IMR-90 (cell line): Measurements from ENCODE around the gene TINAGL1. TPM values are rescaled to one million over a fixed set of nuclear protein-coding genes. Genes with fewer than 3 reads are reported as not detected.

Experiments
- ATAC-seq: fragments of 200-7000 bp; cut with Tn5 transposase; 2 replicates; pipeline ENCODE4 v1.9.1; 2020; ENCODE audit warnings: low read depth, mild to moderate bottlenecking, moderate library complexity
- BruUV-seq: library from RNA; stranded (reverse); fragments of 400-500 nt; replicated peaks from 2 replicates; lab custom pipeline; 2021; lab: Mats Ljungman, UMichigan
- CTCF ChIA-PET: fragments of 300-600 bp; formaldehyde crosslinking; extraction: SDS; loops from one replicate; lab custom pipeline; 2021; ENCODE audit warnings: antibody characterized with exemption; lab: Yijun Ruan, JAX
- POLR2A ChIA-PET: fragments of 300-600 bp; sonication (Branson Sonifier 250); formaldehyde crosslinking; loops from one replicate; lab custom pipeline; 2022; ENCODE audit warnings: antibody characterized with exemption; ENCODE audit not compliant: unreplicated experiment; lab: Charles Lee
- DNase-seq: peaks from one replicate; pipeline ENCODE4 v3.0.0; 2013
- H2AFZ ChIP-seq: replicated peaks from 2 replicates; pipeline ENCODE3; 2013; ENCODE audit warnings: low read length, mild to moderate bottlenecking; ENCODE audit not compliant: poor library complexity
- H2AK5ac ChIP-seq: 2 replicates; pipeline ENCODE4 v1.6.1; 2013; ENCODE audit warnings: low read depth, low read length, inconsistent platforms
- H2AK9ac ChIP-seq: replicated peaks from 2 replicates; pipeline ENCODE3; 2013; ENCODE audit warnings: mild to moderate bottlenecking, low read depth, low read length, moderate library complexity; ENCODE audit not compliant: poor library complexity
- H2BK120ac ChIP-seq: 2 replicates; pipeline ENCODE4 v1.6.1; 2013; ENCODE audit warnings: low read depth, low read length, inconsistent platforms
- H2BK15ac ChIP-seq: 3 replicates; pipeline ENCODE4 v1.6.1; 2013; ENCODE audit warnings: low read depth, low read length, inconsistent platforms
- H2BK20ac ChIP-seq: 2 replicates; pipeline ENCODE4 v1.6.1; 2013; ENCODE audit warnings: low read depth, mild to moderate bottlenecking, inconsistent platforms, low read length, moderate library complexity
- H2BK5ac ChIP-seq: 2 replicates; pipeline ENCODE4 v1.6.1; 2013; ENCODE audit warnings: mild to moderate bottlenecking, low read depth, low read length, inconsistent platforms; ENCODE audit not compliant: poor library complexity, severe bottlenecking
- H3K14ac ChIP-seq: replicated peaks from 2 replicates; pipeline ENCODE4 v1.6.1; 2013; ENCODE audit warnings: low read depth, low read length, inconsistent platforms
- H3K18ac ChIP-seq: 2 replicates; pipeline ENCODE4 v1.6.1; 2013; ENCODE audit warnings: low read depth, low read length, control low read depth
- H3K23ac ChIP-seq: 2 replicates; pipeline ENCODE4 v1.6.1; 2013; ENCODE audit warnings: low read depth, low read length, inconsistent platforms
- H3K27ac ChIP-seq: 2 replicates; pipeline ENCODE4 v1.5.1; 2013; ENCODE audit warnings: mild to moderate bottlenecking, control low read depth, low read length; ENCODE audit not compliant: insufficient read depth
- H3K27me3 ChIP-seq: 2 replicates; pipeline ENCODE4 v1.6.1; 2013; ENCODE audit warnings: low read length; ENCODE audit not compliant: control insufficient read depth, insufficient read depth
- H3K36me3 ChIP-seq: 2 replicates; pipeline ENCODE4 v1.6.1; 2013; ENCODE audit warnings: low read length, mixed read lengths; ENCODE audit not compliant: control insufficient read depth, insufficient read depth
- H3K4ac ChIP-seq: 2 replicates; pipeline ENCODE4 v1.6.1; 2013; ENCODE audit warnings: low read depth, low read length, inconsistent platforms
- H3K4me1 ChIP-seq: 2 replicates; pipeline ENCODE4 v1.6.1; 2013; ENCODE audit warnings: low read length, mixed read lengths; ENCODE audit not compliant: control insufficient read depth, insufficient read depth
- H3K4me2 ChIP-seq: 2 replicates; pipeline ENCODE4 v1.6.1; 2013; ENCODE audit warnings: low read depth, mild to moderate bottlenecking, control low read depth, low read length, moderate library complexity
- H3K4me3 ChIP-seq: 2 replicates; pipeline ENCODE4 v1.5.1; 2013; ENCODE audit warnings: low read depth, mild to moderate bottlenecking, control low read depth, low read length, moderate library complexity; ENCODE audit not compliant: insufficient read depth
- H3K56ac ChIP-seq: 2 replicates; pipeline ENCODE4 v1.6.1; 2013; ENCODE audit warnings: low read length, inconsistent platforms; ENCODE audit not compliant: insufficient read depth; ENCODE audit errors: extremely low read depth
- H3K79me1 ChIP-seq, 2 experiments: 2 replicates each; pipeline ENCODE4 v1.6.1; 2013; ENCODE audit warnings: low read length in 2 of 2, inconsistent platforms in 1 of 2, low read depth in 1 of 2
- H3K9ac ChIP-seq: 2 replicates; pipeline ENCODE4 v1.6.1; 2013; ENCODE audit warnings: low read depth, low read length, control low read depth
- H3K9me1 ChIP-seq: 2 replicates; pipeline ENCODE4 v1.6.1; 2013; ENCODE audit warnings: low read length, inconsistent platforms; ENCODE audit not compliant: insufficient read depth
- H3K9me3 ChIP-seq: 2 replicates; pipeline ENCODE4 v1.6.1; 2013; ENCODE audit warnings: low read length; ENCODE audit not compliant: control insufficient read depth, insufficient read depth
- H4K20me1 ChIP-seq: 2 replicates; pipeline ENCODE4 v1.6.1; 2013; ENCODE audit warnings: low read length, inconsistent platforms; ENCODE audit not compliant: insufficient read depth
- H4K5ac ChIP-seq: 2 replicates; pipeline ENCODE4 v1.6.1; 2013; ENCODE audit warnings: mild to moderate bottlenecking, low read depth, low read length, control low read depth
- H4K8ac ChIP-seq, 2 experiments: 2 replicates each; pipeline ENCODE4 v1.6.1; 2013; ENCODE audit warnings: low read depth in 2 of 2, low read length in 2 of 2, control low read depth in 1 of 2, inconsistent platforms in 1 of 2
- H4K91ac ChIP-seq: 2 replicates; pipeline ENCODE4 v1.6.1; 2013; ENCODE audit warnings: low read depth, low read length, inconsistent platforms; ENCODE audit not compliant: insufficient read depth
- FOS ChIP-seq: fragments of 150-350 bp; IDR thresholded peaks from 2 replicates; pipeline ENCODE4 v1.6.1; 2016; ENCODE audit warnings: low read depth, low read length
- MAFK ChIP-seq: IDR thresholded peaks from 2 replicates; pipeline ENCODE4 v1.6.1; 2012; ENCODE audit warnings: low read depth, low read length, improper control_type of control experiment
- MAZ ChIP-seq: IDR thresholded peaks from 2 replicates; pipeline ENCODE4 v1.6.1; 2012; ENCODE audit warnings: low read depth, mild to moderate bottlenecking, low read length, improper control_type of control experiment, moderate library complexity, borderline replicate concordance
- POLR2A ChIP-seq: IDR thresholded peaks from 2 replicates; pipeline ENCODE4 v1.6.1; 2012; ENCODE audit warnings: mild to moderate bottlenecking, low read depth, low read length
- RAD21 ChIP-seq: IDR thresholded peaks from 2 replicates; pipeline ENCODE4 v1.6.1; 2012; ENCODE audit warnings: low read length, improper control_type of control experiment
- RFX5 ChIP-seq: IDR thresholded peaks from 2 replicates; pipeline ENCODE4 v1.8.0; 2012; ENCODE audit warnings: low read depth, mild to moderate bottlenecking, low read length, moderate library complexity
- SMC3 ChIP-seq: fragments of 150-350 bp; IDR thresholded peaks from 2 replicates; pipeline ENCODE4 v1.6.1; 2016; ENCODE audit warnings: low read depth, mild to moderate bottlenecking, antibody characterized with exemption, low read length, moderate library complexity
- WGBS, 2 experiments: methylation state at CpG; one replicate each; pipeline versions ENCODE4 v1.1.5 to v1.1.7; 2013; ENCODE audit warnings: missing lambda C conversion rate in 2 of 2; ENCODE audit not compliant: insufficient read length in 1 of 2; ENCODE audit errors: extremely low coverage in 2 of 2; 5-methylcytosine and 5-hydroxymethylcytosine counted together
- dilution Hi-C: fragments of 300-500 bp; cut with HindIII; formaldehyde crosslinking; loops from one replicate; pipeline ENCODE4 v1.14.3; 2018; ENCODE audit warnings: low sequenced_read_pairs; ENCODE audit not compliant: unreplicated experiment
- in situ Hi-C: fragments of 300-500 bp; cut with MboI; formaldehyde crosslinking; loops from 3 replicates; pipeline ENCODE4 v1.14.3; 2019; ENCODE audit warnings: low sequenced_read_pairs, inconsistent platforms, mixed read lengths
- intact Hi-C: fragments of 100-400 bp; cut with micrococcal nuclease; formaldehyde crosslinking; loops from 2 replicates; pipeline ENCODE4 v1.10.0; 2022
- polyA plus RNA-seq, 3 experiments: library from polyadenylated mRNA; depleted of rRNA; stranded (reverse); fragments of >200 nt; gene quantifications; 2 replicates each; pipeline ENCODE4 v1.2.3, GENCODE V29; 2012; ENCODE audit warnings: low replicate concordance in 1 of 3
- total RNA-seq: library from RNA; depleted of rRNA; stranded (reverse); fragments of >200 nt; gene quantifications from 2 replicates; pipeline ENCODE4 v1.2.3, GENCODE V29; 2012
- TF ChIP-seq, protein P1 (sequence below): conservative IDR thresholded peaks from 2 replicates; pipeline ENCODE4 v1.5.1; 2012; ENCODE audit warnings: mild to moderate bottlenecking, low read depth, low read length, improper control_type of control experiment
- TF ChIP-seq, protein P2 (sequence below): fragments of 150-350 bp; IDR thresholded peaks from 2 replicates; pipeline ENCODE4 v1.6.1; 2016; ENCODE audit warnings: low read depth, mild to moderate bottlenecking, low read length, moderate library complexity, borderline replicate concordance

Gene TINAGL1
- total and polyA plus RNA-seq, 2 of the 4 experiments (the other 2 are of a cell fraction), result 0.54 to 1.5 TPM

DNA sequence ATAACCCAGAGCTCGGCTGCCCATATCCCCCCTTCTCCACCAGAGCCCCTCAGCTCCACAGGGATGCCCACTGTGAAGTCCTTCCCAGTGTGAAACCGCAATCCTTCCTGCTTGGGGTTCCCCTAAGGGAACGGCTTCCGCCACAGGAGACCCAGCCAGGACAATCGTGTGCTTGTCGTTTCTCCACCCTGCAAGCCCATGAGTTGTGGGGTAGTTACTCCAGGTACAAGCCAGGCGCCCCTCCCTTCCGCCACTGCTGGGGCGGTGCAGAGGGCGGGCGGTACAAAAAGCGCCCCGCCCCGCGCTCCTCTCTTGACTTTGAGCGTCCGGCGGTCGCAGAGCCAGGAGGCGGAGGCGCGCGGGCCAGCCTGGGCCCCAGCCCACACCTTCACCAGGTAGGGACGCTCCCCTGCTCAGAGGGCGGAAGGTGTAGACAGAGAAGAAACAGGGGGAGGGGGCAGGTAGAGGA lies at the start of gene TINAGL1 (continued):
- TF ChIP-seq, protein P1, sequence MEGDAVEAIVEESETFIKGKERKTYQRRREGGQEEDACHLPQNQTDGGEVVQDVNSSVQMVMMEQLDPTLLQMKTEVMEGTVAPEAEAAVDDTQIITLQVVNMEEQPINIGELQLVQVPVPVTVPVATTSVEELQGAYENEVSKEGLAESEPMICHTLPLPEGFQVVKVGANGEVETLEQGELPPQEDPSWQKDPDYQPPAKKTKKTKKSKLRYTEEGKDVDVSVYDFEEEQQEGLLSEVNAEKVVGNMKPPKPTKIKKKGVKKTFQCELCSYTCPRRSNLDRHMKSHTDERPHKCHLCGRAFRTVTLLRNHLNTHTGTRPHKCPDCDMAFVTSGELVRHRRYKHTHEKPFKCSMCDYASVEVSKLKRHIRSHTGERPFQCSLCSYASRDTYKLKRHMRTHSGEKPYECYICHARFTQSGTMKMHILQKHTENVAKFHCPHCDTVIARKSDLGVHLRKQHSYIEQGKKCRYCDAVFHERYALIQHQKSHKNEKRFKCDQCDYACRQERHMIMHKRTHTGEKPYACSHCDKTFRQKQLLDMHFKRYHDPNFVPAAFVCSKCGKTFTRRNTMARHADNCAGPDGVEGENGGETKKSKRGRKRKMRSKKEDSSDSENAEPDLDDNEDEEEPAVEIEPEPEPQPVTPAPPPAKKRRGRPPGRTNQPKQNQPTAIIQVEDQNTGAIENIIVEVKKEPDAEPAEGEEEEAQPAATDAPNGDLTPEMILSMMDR, result no peak

DNA sequence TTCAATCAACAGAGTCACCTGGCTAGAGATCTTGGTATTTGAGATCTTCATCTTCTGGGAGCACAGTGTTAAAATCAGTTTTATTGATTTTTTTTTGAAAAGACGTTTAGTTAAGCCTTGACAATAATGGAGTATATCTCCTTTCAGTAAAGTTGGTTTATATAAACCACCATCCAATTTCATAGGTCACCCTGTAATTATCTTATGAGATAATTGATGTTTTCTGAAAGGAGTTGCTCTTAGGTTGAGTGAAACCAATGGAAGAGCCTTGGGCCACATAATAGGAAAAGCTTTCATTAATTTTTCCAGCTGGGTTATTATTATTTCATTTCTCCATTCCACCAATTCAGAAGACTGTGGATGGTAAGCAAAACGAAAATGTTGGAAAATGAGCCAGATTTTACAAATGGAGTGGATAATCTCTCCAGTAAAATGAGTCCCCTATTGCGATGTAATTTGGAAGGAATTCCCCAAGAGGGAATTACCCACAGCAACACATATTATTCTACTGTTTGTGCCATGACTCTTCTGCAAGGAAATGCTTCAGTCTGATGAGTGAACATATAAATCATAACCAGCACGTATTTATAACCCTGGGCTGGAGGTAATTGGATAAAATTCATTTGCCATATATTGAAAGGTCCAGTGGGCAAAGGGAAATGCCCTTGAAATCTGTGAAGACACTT lies 46.2 kb upstream of the TINAGL1 start:
- Histone ChIP-seq H3K9me3 (no peaks in the 10 kb centered on the region), H3K36me3 (no peaks in the 10 kb centered on the region), H2BK120ac (no peak overlapping the region), H2BK5ac (no peak overlapping the region), H4K20me1 (no peaks in the 10 kb centered on the region), H4K5ac (no peak overlapping the region), H2BK15ac (no peak overlapping the region), H3K27me3 (peaks cover 15% of the 10 kb centered on the region), H3K4me2 (no peak overlapping the region), H3K56ac (no peak overlapping the region), H2AK5ac (no peak overlapping the region), H3K27ac (no peak overlapping the region), H3K4me1 (peaks cover 6% of the 10 kb centered on the region), H3K9ac (no peak overlapping the region), H2BK20ac (no peak overlapping the region), H4K91ac (no peak overlapping the region), H2AK9ac (no peak overlapping the region), H3K18ac (no peak overlapping the region), H3K79me1 (no peaks in the 10 kb centered on the region), H3K4me3 (no peak overlapping the region), H2AFZ (no peak overlapping the region), H3K14ac (no peak overlapping the region), H3K9me1 (no peaks in the 10 kb centered on the region; the same call in 1 of the 2 replicates), H3K4ac (no peak overlapping the region), H3K23ac (no peak overlapping the region), H4K8ac (no peak overlapping the region)
- in situ Hi-C loops, result no loop called here
- CTCF ChIA-PET, result interaction anchor here (2.0 kb wide), 1 partner anchor 19 kb away, joined by 8 read pairs; no protein-coding TSS in a partner anchor
- POLR2A ChIA-PET, result no interaction called here
- intact Hi-C loops, result loop anchor here (5.0 kb wide), 1 partner anchor 48 kb away; no protein-coding TSS in a partner anchor
- BruUV-seq, result no TSS peak
- DNase-seq (peak; percentile 34), ATAC-seq (no peak)
- dilution Hi-C loops, result no loop called here
- WGBS, 2 experiments, result no CpG with 5 or more reads among the region's 4 CpGs
- TF ChIP-seq POLR2A (no peak), RAD21 (no peak), FOS (no peak), MAFK (no peak), MAZ (no peak), SMC3 (no peak), RFX5 (no peak)
- TF ChIP-seq, protein P2, sequence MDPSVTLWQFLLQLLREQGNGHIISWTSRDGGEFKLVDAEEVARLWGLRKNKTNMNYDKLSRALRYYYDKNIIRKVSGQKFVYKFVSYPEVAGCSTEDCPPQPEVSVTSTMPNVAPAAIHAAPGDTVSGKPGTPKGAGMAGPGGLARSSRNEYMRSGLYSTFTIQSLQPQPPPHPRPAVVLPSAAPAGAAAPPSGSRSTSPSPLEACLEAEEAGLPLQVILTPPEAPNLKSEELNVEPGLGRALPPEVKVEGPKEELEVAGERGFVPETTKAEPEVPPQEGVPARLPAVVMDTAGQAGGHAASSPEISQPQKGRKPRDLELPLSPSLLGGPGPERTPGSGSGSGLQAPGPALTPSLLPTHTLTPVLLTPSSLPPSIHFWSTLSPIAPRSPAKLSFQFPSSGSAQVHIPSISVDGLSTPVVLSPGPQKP, result no peak
- TF ChIP-seq, protein P1, result no peak
